ENCODE results near the gene ART1.
"Not testable (repeated sequence)": the region's sequence is repeated elsewhere in the genome, so short reads cannot be mapped to it uniquely, and the experiment has no call there.

Gene ART1

GRCh38 chr11:3644817-3645235 is at the start of gene ART1:
Gene ART1 (plus strand): TSS chr11:3645128. CDS start chr11:3659214, 14,086 bp downstream.
- in situ Hi-C loops (cut with MboI; ENCODE audit: low sequenced_read_pairs), result no loop called here

GRCh38 chr11:3597743-3598142 is 47.2 kb upstream of the ART1 start:
- in situ Hi-C loops (cut with MboI; ENCODE audit: low sequenced_read_pairs), result not testable (repeated sequence)

- in situ Hi-C loops (cut with MboI; ENCODE audit: low sequenced_read_pairs), result not testable (repeated sequence)
Observed at GRCh38 chr11:3600201-3600600, 44.7 kb upstream of the ART1 start.

GRCh38 chr11:3604167-3604566 is 40.8 kb upstream of the ART1 start:
- in situ Hi-C loops (cut with MboI; ENCODE audit: low sequenced_read_pairs), result no loop called here

GRCh38 chr11:3605283-3605662 is 39.7 kb upstream of the ART1 start:
- in situ Hi-C loops (cut with MboI; ENCODE audit: low sequenced_read_pairs), result no loop called here

- in situ Hi-C loops (cut with MboI; ENCODE audit: low sequenced_read_pairs), result no loop called here
Observed at GRCh38 chr11:3605771-3606203, 39.1 kb upstream of the ART1 start.

GRCh38 chr11:3609416-3610265 is 35.3 kb upstream of the ART1 start:
- in situ Hi-C loops (cut with MboI; ENCODE audit: low sequenced_read_pairs), result no loop called here

- in situ Hi-C loops (cut with MboI; ENCODE audit: low sequenced_read_pairs), result no loop called here
Observed at GRCh38 chr11:3610846-3611245, 34.1 kb upstream of the ART1 start.

- in situ Hi-C loops (cut with MboI; ENCODE audit: low sequenced_read_pairs), result no loop called here
Observed at GRCh38 chr11:3611976-3612678, 32.8 kb upstream of the ART1 start.

- in situ Hi-C loops (cut with MboI; ENCODE audit: low sequenced_read_pairs), result no loop called here
Observed at GRCh38 chr11:3613998-3614741, 30.8 kb upstream of the ART1 start.

- in situ Hi-C loops (cut with MboI; ENCODE audit: low sequenced_read_pairs), result no loop called here
Observed at GRCh38 chr11:3614742-3615171, 30.2 kb upstream of the ART1 start.

GRCh38 chr11:3615998-3616397 is 28.9 kb upstream of the ART1 start:
- in situ Hi-C loops (cut with MboI; ENCODE audit: low sequenced_read_pairs), result no loop called here

GRCh38 chr11:3616721-3617460 is 28.0 kb upstream of the ART1 start:
- in situ Hi-C loops (cut with MboI; ENCODE audit: low sequenced_read_pairs), result no loop called here

GRCh38 chr11:3617990-3618389 is 26.9 kb upstream of the ART1 start:
- in situ Hi-C loops (cut with MboI; ENCODE audit: low sequenced_read_pairs), result no loop called here

- in situ Hi-C loops (cut with MboI; ENCODE audit: low sequenced_read_pairs), result no loop called here
Observed at GRCh38 chr11:3622521-3622920, 22.4 kb upstream of the ART1 start.

- in situ Hi-C loops (cut with MboI; ENCODE audit: low sequenced_read_pairs), result no loop called here
Observed at GRCh38 chr11:3623121-3623520, 21.8 kb upstream of the ART1 start.

GRCh38 chr11:3623767-3624458 is 21.0 kb upstream of the ART1 start:
- in situ Hi-C loops (cut with MboI; ENCODE audit: low sequenced_read_pairs), result no loop called here

GRCh38 chr11:3626250-3626960 is 18.5 kb upstream of the ART1 start:
- in situ Hi-C loops (cut with MboI; ENCODE audit: low sequenced_read_pairs), result no loop called here

- in situ Hi-C loops (cut with MboI; ENCODE audit: low sequenced_read_pairs), result no loop called here
Observed at GRCh38 chr11:3627291-3627690, 17.6 kb upstream of the ART1 start.

Data from HL-60/S4 (cell line).